BJ (cell line): ENCODE data around the gene PABPC3. TPM values are rescaled to one million over a fixed set of nuclear protein-coding genes. Genes with fewer than 3 reads are reported as not detected.

Experiments
- CTCF ChIA-PET: fragments of 350-600 bp; formaldehyde crosslinking; extraction: SDS; loops from one replicate; lab custom pipeline; 2021; ENCODE audit warnings: antibody characterized with exemption, inconsistent platforms; lab: Yijun Ruan, JAX
- POLR2A ChIA-PET: fragments of 300-600 bp; sonication (Branson Sonifier 250); formaldehyde crosslinking; extraction: SDS; loops from one replicate; lab custom pipeline; 2021; ENCODE audit warnings: antibody characterized with exemption; lab: Charles Lee
- DNase-seq: peaks from one replicate; pipeline ENCODE4 v3.0.0-alpha.2; 2011; ENCODE audit warnings: low read depth
- H3K27me3 ChIP-seq: 2 replicates; pipeline ENCODE4 v1.6.0; 2011; ENCODE audit warnings: low read length; ENCODE audit not compliant: control insufficient read depth, insufficient read depth
- H3K36me3 ChIP-seq: 2 replicates; pipeline ENCODE4 v1.5.1; 2011; ENCODE audit warnings: low read length; ENCODE audit not compliant: control insufficient read depth, insufficient read depth
- H3K4me3 ChIP-seq: 2 replicates; pipeline ENCODE4 v1.5.1; 2011; ENCODE audit warnings: low read depth, mild to moderate bottlenecking, control low read depth, low read length
- polyA plus RNA-seq: library from polyadenylated mRNA; depleted of rRNA; stranded (reverse); fragments of >200 nt; gene quantifications from 2 replicates; pipeline ENCODE4 v1.2.3, GENCODE V29; 2011
- TF ChIP-seq, protein P1 (sequence below): IDR thresholded peaks from 2 replicates; pipeline ENCODE4 v1.5.1; 2011; ENCODE audit warnings: low read depth, mild to moderate bottlenecking, control low read depth, inconsistent platforms, low read length, moderate library complexity; ENCODE audit not compliant: insufficient read depth

The PABPC3 gene
- polyA plus RNA-seq, 1 experiment, result not detected

GRCh38 chr13:25135896-25136295 is 40.0 kb downstream of the PABPC3 start:
- TF ChIP-seq, protein P1, sequence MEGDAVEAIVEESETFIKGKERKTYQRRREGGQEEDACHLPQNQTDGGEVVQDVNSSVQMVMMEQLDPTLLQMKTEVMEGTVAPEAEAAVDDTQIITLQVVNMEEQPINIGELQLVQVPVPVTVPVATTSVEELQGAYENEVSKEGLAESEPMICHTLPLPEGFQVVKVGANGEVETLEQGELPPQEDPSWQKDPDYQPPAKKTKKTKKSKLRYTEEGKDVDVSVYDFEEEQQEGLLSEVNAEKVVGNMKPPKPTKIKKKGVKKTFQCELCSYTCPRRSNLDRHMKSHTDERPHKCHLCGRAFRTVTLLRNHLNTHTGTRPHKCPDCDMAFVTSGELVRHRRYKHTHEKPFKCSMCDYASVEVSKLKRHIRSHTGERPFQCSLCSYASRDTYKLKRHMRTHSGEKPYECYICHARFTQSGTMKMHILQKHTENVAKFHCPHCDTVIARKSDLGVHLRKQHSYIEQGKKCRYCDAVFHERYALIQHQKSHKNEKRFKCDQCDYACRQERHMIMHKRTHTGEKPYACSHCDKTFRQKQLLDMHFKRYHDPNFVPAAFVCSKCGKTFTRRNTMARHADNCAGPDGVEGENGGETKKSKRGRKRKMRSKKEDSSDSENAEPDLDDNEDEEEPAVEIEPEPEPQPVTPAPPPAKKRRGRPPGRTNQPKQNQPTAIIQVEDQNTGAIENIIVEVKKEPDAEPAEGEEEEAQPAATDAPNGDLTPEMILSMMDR, result no peak
- DNase-seq, result no peak
- H3K27me3 ChIP-seq, result no peaks in the 10 kb centered on the region; the same call in 1 of the 2 replicates
- no peaks in the 10 kb centered on the region for H3K36me3 ChIP-seq
- POLR2A ChIA-PET, result no interaction called here
- CTCF ChIA-PET, result interaction anchor here (1.7 kb wide), 1 partner anchor 23 kb away, joined by 8 read pairs; no protein-coding TSS in a partner anchor
- H3K4me3 ChIP-seq, result no peak overlapping the region

GRCh38 chr13:25136880-25137787 is 41.2 kb downstream of the PABPC3 start:
- Histone ChIP-seq H3K4me3 (no peak overlapping the region), H3K36me3 (no peaks in the 10 kb centered on the region), H3K27me3 (no peaks in the 10 kb centered on the region)
- TF ChIP-seq, protein P1, result no peak
- no peak for DNase-seq
- CTCF ChIA-PET, result no interaction called here
- POLR2A ChIA-PET, result no interaction called here

DNA sequence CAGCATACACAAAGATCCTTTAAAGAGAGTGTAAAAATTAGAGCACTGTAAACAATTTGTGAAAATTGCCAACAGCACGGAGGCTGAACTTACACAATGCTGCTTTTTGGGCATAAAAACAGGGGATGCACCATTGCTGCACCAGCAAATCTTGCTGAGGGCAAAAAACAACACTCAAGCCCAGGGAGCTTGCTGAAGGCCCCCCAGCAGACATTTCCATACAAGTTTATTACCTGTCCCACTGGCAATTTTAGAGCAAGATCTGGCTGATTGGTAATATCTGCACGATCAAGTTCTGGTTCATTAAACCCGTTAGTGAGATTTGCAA is 41.8 kb downstream of the PABPC3 start:
- TF ChIP-seq, protein P1, result no peak
- ChIA-PET CTCF (no interaction called here), POLR2A (no interaction called here)
- DNase-seq, result no peak
- H3K4me3 ChIP-seq, result no peak overlapping the region
- no peaks in the 10 kb centered on the region for H3K36me3 ChIP-seq
- H3K27me3 ChIP-seq, result no peaks in the 10 kb centered on the region

DNA sequence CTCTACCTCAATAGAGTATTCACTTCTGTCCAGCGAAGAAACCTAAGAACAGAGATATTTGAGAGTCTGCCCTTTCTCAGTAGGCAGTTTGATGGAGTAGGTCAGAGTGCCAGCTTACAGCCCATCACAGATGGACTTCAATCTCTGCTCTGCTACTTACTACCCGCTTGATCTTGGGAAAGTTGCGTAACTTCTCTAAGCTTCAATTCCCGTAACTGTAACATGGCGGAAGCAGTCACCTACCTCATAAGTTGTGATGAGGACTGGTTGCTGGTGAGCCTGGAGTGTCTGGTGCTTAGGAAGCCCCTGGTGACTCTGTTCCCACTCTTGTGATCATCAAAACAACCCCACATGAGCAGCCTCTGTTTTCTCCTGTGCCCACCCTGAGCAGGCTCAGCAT is 45.1 kb downstream of the PABPC3 start:
- H3K4me3 ChIP-seq, result no peak overlapping the region
- TF ChIP-seq, protein P1, result no peak
- POLR2A ChIA-PET, result no interaction called here
- CTCF ChIA-PET, result no interaction called here
- no peaks in the 10 kb centered on the region for H3K36me3 ChIP-seq
- no peak for DNase-seq
- H3K27me3 ChIP-seq, result no peaks in the 10 kb centered on the region

DNA sequence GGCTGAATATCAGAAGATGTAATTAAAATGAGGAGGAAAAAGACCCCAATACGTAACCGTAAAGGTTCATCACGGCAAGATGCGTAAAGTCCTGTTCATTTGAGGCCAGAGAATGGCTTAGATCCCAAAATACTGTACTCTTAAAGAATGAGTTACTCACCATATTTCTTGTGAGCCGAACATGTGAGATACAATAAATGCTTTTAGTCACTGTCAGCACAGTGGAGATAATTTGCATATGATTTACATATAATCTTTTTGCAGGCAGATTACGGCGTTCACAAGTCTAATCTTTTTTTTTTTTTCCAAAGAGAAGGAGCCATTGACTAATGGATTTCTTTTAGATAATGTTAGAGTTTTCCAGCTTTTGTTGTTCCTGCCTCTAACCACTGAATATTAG is 47.8 kb downstream of the PABPC3 start:
- no peak for DNase-seq
- TF ChIP-seq, protein P1, result no peak
- CTCF ChIA-PET, result interaction anchor here (0.9 kb wide), 1 partner anchor 12 kb away, joined by 3 read pairs; no protein-coding TSS in a partner anchor
- no peak overlapping the region for H3K4me3 ChIP-seq
- no peaks in the 10 kb centered on the region for H3K27me3 ChIP-seq
- H3K36me3 ChIP-seq, result no peaks in the 10 kb centered on the region
- POLR2A ChIA-PET, result no interaction called here
